GM18858 (cell line): ENCODE measurements around the gene TMEM143.
A peak's percentile ranks its signal among the peaks of the same experiment; 100 is the strongest.
"Not testable (repeated sequence)": the region's sequence is repeated elsewhere in the genome, so short reads cannot be mapped to it uniquely, and the experiment has no call there.

Experiments
- ATAC-seq: cut with Tn5 transposase; IDR thresholded peaks from one replicate; pipeline ENCODE4 v1.9.1; 2021; ENCODE audit not compliant: unreplicated experiment

Gene TMEM143

DNA sequence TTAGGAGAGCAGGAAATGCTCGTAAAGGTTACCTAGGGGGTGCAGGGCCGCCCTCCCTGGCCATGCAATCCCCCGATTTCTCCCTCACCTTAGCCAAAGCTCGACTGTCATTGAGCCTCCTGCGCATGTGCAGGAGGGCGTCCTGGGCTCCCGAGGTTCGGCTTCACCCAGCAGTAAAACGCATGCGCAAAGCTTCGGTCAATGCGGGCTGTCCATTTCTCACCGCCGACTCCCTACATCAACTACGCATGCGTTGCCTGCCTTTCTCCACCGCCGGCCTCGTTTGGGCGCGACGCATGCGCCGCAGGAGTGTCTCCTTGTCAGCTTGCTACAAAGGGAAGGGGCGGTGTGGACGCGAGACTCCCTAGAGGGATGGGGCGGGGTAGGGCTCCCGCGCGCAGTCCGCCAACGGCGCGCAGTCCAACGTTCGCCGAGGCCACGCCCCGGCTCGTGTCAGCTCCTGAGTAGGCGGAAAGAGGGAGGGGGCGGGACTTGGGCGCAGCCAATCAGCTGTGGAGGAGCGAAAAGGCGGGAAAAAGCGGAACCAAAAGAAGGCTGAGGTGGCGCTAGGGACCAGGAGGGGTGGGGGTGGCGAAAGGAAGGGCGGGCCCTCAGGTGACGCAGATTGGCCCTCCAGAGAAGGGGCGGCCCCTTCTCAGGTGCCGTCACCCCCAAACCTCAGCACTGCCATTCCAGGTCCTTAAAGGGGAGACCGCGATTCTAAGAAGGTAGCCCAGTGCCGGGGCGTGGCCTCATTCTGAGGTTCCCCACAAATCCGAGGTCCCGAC lies at the start of gene TMEM143, which contains the start of gene SYNGR4:
TMEM143 (minus strand) TSS at position 131 of the 788 bp plus-strand sequence; CDS start at position 111, 20 bp downstream.
SYNGR4 (plus strand) TSS at position 558 of the 788 bp plus-strand sequence. CDS start 1,476 bp downstream, outside the sequence.
- ATAC-seq, result peak; percentile 55

DNA sequence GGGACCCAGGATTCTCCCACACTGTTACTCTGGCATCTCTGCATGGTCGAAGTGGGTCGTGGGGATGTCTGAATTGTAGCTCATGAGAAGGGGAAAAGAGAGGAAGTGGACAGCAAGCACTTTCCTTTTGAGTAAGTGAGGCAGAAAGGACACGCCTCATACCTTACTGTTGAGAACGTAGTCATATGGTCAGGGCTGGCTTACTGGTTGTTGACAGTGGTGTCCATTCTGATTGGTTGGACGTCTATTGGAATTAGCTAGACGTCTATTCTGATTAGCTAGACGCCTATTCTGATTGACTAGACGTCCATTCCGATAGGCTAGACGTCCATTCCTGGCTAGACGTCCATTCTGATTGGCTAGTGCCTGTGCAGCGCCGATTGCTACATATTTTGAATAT lies 42.1 kb upstream of the TMEM143 start:
- ATAC-seq, result no peak

DNA sequence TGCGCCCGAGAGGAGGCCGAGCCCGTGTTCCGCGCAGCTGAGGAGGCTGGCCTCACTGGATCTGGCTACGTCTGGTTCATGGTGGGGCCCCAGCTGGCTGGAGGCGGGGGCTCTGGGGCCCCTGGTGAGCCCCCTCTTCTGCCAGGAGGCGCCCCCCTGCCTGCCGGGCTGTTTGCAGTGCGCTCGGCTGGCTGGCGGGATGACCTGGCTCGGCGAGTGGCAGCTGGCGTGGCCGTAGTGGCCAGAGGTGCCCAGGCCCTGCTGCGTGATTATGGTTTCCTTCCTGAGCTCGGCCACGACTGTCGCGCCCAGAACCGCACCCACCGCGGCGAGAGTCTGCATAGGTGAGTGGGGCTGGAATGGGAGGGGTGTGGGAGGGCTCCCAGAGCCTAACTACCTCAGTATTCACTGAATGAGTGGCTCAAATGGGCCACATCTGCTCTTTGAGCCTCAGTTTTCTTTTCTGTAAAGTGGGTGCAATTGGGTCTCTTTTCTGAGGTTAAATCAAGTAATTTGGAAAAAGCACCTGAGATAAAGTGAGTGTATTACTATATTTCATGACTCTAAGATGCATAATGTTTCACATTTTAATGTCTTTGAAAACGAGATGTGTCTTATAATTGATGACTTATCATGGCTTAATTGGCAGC lies 41.4 kb upstream of the TMEM143 start:
- ATAC-seq, result no peak

DNA sequence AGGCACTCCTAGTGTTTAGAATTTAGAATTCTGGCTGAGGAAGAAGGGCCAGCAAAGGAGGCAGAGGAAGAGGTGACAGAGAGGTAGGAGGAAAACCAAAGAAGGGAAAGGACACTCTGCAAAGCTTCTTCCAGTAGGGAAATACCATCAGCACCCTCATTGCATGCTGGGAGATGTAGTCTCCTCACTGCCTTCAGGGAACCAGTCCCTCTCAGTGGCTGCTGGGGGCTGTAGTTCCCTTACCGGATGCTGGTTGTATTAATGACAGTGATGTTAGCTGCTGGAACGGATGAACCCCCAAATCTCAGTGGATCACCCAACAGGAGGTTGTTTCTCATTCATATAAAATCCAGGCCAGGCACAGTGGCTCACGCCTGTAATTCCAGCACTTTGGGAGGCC lies 39.9 kb upstream of the TMEM143 start:
- ATAC-seq, result no peak

DNA sequence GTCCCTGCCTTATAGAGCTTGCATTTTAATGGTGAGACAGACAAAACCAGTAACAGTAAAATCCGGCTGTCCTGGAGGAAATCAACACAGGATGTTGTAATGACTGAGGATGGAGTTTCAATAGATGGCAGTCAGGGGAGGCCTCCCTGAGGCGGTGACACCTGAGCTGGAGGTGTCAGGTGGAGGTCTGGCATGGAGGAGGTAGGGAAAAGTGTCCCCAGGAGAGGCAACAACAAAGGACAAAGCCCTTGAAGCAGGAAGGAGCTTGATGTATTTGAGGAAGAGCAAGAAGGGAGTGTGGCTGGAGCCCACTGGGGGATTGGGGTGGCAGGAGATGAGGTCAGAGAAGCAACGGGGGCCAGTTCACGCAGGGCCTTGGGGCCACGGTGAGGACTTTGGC lies 37.5 kb upstream of the TMEM143 start:
- no peak for ATAC-seq

DNA sequence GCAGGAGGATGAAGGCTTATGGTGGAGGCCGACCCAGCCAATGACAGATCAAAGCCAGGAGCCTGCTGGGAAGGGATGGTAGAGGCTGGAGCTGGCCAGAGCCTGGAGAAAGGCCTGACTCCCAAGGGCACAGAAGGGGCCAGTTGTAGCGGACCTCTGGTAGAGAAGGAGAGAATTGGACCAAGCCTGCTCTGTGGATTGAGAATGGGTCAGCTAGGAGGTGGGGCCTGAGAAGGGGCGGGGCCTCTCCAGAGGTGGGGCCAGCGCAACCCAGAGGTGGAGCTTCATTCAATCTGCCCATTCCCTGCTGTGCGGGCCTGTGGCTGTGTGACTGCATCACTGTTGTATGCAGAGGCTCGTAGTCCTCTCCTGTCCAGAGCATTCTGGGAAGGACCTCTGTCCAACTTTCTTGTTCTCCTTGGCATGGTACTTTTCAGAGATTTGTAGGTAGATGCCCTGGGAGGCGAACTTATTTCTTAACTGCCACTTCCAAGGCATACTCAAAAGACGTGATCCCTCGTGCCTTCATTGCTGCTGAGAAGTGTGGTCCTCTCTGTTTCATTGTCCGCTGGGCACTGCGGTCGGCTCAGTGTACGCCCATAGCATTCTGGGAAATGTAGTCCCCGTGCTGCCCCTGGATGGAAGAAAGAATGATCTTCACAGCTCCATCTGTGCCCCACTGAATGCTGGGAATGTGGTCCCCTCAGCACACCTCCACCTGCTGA lies 36.4 kb upstream of the TMEM143 start:
- no peak for ATAC-seq

DNA sequence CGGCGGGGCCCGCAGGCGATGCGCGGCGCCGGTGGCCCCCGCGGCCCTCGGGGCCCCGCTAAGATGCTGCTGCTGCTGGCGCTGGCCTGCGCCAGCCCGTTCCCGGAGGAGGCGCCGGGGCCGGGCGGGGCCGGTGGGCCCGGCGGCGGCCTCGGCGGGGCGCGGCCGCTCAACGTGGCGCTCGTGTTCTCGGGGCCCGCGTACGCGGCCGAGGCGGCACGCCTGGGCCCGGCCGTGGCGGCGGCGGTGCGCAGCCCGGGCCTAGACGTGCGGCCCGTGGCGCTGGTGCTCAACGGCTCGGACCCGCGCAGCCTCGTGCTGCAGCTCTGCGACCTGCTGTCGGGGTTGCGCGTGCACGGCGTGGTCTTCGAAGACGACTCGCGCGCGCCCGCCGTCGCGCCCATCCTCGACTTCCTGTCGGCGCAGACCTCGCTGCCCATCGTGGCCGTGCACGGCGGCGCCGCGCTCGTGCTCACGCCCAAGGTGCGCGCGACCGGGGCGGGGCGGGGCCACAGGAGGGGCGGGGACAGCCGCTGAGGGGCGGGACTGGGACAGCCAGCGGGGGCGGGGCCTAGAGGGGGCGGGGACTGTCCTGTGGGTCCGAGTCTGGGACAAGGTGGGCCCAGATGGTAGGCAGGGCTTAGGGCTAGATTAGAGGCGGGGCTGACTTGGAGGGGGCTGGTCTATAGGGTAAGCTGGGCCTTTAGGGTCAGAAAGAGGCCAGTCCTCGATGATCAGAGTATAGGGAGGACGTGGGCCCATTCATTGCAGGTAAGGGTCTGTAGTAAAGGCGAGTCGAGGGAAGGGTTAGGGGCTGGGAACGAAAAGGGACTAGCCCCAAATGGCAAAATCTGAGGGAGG lies 34.9 kb upstream of the TMEM143 start:
- ATAC-seq, result no peak

DNA sequence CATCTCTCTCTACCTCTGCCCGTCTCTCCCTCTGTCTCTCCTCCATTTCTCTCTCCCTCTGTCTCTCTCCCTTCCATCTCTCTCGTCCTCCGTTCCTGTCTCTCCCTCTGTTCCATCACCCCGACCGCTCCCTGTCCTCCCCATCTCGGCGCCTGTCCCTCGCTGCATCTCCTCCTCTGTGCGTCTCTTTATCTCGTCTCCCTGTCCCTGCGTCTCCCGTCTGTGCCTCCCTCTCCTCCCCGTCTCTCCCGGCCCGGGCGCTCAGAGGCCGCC lies 34.3 kb upstream of the TMEM143 start:
- no peak for ATAC-seq

DNA sequence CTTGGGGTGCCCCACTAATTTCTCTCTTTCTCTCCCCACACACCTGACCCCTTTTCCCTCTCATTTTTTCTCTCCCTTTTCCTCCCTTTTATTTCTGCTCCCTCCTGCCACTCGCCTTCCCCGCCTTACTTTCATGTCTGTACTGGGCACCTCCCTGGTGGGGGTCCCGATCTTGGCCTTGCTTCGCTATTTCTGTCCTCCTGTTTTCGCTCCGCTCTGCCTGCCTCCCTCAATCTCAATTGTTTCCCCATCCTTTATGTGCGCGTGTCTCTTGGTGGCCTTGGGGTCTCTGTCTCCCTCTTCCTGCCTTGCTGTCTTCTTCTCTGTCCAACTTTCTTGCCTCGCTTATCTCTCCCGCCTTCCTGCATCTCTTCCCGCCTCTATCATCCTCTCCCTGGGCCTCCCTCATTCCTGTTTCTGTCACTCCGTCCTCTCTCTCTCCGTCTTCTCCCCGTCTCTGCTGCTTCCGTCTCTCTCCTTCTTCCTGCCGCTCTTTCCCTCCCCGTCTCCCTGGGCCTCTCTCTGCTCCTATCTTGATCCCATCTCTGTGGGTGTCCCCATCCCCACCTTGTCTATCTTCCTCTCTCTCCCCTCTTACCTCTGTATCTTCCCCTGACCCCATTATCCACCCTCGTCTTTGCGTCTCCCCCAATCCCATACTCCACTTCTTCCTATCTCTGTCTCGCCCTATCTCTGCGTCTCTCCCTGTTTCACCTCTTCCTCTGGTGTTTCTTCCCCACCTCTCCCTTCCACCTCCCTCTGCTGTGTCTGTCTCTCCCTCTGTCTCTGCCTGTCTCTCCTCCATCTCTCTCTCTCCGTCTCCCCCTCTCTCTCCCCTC lies 33.7 kb upstream of the TMEM143 start:
- ATAC-seq, result no peak

DNA sequence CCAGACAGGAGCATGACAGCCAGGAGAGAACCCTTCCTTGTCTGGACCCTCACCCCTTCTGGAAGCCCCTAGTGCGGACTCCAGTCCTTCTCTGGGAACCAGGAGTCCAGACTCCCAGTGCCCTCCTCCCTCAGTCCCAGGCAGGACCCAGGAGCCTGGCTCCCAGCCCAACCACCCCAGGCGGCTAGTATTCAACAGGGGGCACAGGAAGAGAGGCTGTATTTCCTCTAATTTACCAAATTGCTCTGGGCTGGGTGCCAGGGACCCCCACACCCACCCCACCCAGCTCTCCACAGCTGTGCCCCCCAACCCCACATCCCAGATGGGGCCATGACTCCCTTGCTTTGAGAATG lies 33.1 kb upstream of the TMEM143 start:
- no peak for ATAC-seq

DNA sequence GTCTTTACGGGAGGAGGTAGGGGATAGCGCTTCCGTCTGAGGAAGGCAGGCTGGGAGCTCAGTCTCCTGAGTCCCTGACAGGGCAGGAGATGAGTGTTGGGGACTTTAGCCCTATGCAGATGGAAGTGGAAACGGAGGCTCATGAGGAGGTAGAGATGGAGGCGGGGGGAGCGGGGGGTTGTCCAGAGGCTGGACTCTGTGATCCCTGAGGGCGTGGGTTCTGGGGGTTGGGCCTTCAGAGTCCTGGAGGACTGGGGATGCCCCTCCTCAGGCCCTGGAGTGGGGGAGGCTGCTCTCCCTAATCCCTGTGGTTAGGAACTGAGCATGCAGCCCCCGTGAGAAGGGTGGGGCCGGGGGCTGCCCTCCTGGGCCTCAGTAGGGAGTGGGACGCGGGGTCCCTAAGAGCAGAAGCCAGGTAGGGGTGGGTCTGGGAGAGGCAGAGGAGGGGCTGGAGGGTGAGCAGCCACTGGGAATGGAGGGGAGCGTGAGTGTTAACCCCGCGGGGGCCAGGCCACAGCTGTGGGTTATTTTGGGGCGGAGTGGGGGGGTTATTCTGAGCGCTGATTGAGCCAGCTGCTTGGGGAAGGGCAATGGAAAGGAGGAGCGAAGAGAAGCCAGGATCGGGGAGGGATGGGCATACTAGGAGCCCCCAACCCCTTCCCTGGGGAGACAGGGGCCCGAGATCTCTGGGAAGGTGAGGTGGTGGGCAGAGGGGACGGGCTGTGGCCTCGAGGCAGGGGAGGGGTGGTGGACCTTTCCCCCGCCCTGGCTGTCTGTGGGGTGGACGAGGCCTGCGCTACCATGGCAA lies 32.5 kb upstream of the TMEM143 start:
- no peak for ATAC-seq

DNA sequence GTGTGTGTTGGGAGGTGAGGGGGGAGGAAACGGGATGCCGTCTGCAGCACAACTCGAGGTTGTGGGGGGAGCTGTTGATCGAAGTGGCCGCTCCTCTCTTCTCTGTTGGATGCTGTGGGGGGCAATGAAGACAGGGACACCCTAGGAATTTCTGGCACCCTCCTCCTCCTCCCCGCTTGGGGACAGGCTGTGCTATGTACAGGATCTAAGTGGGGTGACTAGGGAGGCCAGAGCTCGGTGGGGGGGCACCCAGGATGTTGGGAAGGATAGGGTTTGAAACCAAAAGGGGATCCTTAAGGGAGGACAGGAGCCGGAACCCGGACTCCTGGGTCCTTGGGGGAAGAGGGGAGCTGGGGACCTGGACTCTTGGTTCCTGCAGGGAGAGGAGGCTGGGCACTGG lies 31.8 kb upstream of the TMEM143 start:
- no peak for ATAC-seq

DNA sequence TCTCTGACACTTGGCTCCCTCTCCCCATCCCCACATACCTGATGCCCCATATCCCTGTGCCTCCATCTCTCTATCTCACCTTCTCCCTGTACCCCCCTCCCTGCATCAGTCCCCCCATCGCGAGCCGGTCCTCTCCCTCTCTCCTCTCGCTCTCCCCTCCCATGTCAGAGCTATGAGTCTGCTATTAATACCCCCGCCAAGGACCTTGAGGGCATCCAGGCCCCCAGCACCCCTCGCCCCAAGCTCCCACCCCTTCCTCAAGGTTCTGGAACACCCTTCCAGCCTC lies 31.4 kb upstream of the TMEM143 start:
- ATAC-seq, result no peak

DNA sequence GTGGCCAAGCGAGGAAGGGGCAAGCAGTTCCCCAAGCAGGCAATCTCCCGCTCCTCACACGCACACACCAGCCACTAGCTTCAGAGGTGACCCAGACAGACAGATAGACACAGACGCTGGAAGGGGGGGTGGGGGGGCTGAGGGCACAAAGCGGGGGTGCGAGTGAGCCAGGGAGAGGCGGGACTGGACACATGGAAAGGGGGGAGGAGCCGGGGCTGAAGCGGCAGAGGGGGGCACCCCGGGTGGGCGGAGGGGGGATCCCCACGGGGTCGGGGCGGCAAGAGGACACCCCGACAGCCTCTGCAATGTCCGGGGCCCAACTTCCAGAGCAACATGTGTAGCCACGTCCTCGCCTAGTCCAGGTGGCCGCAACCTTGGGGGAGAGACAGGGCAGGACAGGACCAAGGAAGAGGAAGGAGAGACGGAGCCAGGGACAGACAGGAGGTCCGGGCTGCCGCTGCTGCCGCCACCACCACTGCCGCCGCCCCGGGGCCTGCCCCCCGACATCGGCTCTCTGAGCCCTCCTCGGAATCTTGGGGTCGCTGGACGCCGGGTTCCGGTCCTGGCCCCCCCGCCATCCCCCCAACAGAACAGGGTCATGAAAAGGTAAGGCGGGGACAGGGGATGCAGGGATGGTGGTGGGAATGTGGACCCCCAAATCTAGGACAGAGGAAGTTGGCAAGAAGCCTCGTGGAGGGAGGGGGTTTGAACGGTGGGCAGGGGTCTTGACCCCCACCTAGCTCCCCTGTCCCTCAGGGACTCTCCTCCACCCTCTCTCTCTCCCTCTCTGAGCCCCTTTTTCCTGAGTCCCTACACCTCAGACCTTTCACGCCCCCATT lies 30.8 kb upstream of the TMEM143 start:
- ATAC-seq, result no peak

DNA sequence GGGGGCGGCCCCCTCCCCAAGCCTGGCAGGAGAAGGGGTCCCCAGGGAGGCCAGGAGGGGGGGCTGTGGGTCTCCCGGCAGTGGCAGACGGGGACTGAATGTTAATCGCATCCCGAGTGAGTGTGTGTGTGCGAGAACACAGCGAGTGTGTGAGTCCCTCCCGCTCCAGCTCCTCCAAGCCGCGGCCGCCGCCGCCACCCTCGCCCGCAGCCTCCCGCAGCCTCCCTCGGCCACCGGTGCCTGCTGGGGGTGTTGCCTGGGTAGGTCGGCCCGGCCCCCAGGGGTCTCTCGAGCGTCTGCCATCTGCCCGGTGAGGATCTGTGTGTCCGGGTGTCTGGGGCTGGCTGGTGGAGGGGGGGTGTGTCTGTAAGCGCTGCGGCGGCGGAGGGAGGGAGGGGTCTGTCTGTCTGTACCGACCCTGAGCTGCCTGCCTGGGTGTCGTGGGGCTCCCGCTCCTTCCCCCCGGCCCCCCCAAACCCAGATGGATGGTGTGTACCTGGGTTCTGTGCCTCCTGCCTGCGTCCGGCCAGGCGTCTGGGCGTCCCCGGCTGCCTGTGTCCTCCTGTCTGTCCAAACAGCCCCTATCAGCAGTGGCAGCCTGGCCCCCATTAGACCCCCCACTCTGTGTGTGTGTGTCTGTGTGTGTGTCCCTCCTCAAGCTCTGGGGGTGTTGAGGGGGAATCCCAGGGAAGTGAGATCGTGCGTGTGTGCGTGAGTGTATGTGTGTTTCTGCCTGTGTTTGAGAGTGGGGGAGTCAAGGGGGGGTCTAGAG lies 30.0 kb upstream of the TMEM143 start, which contains the start of gene GRIN2D:
GRIN2D (plus strand) TSS at position 110 of the 772 bp plus-strand sequence. CDS start 4,725 bp downstream, outside the sequence.
- no peak for ATAC-seq

DNA sequence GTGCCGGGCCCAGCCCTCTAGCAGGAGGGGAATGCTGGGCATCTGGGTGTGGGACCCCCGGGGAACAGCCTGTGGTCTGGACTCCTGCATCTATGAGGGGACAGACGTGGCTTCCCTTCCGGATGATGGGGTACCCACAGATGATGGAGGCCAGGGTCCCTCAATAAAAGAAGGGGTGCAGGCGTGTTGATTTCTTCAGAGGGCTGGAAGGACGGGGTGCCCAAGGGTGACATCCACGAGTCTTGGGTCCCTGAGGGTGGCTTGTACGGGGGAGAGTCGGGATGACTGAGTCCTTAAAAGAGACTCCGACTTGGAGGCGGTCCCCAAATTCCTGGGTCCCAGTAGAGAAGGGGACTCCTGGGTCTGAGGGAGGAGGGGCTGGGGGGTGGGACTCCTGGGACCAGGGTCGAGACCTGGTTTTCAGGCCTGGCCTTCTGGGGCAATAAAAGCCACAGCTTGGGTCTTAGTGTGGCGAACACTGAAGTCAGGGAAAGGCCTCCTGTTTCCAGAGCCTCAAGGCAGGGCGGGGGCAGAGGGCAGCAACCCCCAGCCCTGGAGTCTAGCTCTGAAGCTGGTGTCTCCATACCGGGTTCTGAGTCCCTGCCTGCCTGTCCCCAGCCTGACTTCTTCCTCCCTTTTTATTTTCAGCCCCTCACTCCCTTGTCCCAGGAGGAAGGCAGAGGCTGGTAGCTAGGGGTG lies 29.3 kb upstream of the TMEM143 start:
- ATAC-seq, result no peak

DNA sequence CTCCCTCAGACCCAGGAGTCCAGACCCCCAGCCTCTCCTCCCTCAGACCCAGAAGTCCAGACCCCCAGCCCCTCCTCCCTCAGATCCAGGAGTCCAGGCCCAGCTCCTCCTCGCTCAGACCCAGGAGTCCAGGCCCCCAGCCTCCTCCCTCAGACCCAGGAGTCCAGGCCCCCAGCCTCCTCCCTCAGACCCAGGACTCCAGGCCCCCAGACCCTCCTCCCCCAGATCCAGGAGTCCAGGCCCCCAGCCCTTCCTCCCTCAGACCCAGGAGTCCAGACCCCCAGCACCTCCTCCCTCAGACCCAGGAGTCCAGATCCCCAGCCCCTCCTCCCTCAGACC lies 28.2 kb upstream of the TMEM143 start:
- not testable (repeated sequence) for ATAC-seq
